NB4 (cell line): ENCODE measurements around the gene ADCY6.

ENCODE experiments used
- CTCF ChIP-seq: IDR thresholded peaks from one replicate; pipeline ENCODE4 v1.5.1; 2012; ENCODE audit warnings: low read depth, low read length
- MAX ChIP-seq: IDR thresholded peaks from 2 replicates; pipeline ENCODE4 v1.6.1; 2011; ENCODE audit warnings: low read depth, low read length
- POLR2A ChIP-seq: IDR thresholded peaks from 2 replicates; pipeline ENCODE4 v1.6.1; 2011; ENCODE audit warnings: mild to moderate bottlenecking; ENCODE audit not compliant: insufficient read length; ENCODE audit errors: extremely low read depth

GRCh38 chr12:48838048-48838447 is 49.2 kb upstream of the ADCY6 start:
- no peak for TF ChIP-seq CTCF
- TF ChIP-seq POLR2A = no peak
- TF ChIP-seq MAX = no peak
